Islet of Langerhans (tissue), 1 donor: ENCODE results near the gene PAPOLB.

ENCODE experiments used
- FAIRE-seq: peaks from one replicate; lab custom pipeline; 2011; peaks lifted over from hg19 to GRCh38; lab: Jason Lieb, UNC

Gene PAPOLB

GRCh38 chr7:4823441-4824119 is 38.2 kb downstream of the PAPOLB start:
- FAIRE-seq: no peak

GRCh38 chr7:4822677-4823076 is 39.2 kb downstream of the PAPOLB start:
- no peak for FAIRE-seq

- FAIRE-seq: no peak
These were observed 40.8 kb downstream of the PAPOLB start for GRCh38 chr7:4820967-4821471.

GRCh38 chr7:4820405-4820966 is 41.3 kb downstream of the PAPOLB start:
- FAIRE-seq: no peak

- FAIRE-seq: no peak
These were observed 42.0 kb downstream of the PAPOLB start for GRCh38 chr7:4819560-4820404.

GRCh38 chr7:4818000-4818794 is 43.6 kb downstream of the PAPOLB start:
- no peak for FAIRE-seq

- FAIRE-seq: no peak
These were observed 44.5 kb downstream of the PAPOLB start for GRCh38 chr7:4817178-4817901.

GRCh38 chr7:4816419-4817080 is 45.3 kb downstream of the PAPOLB start:
- no peak for FAIRE-seq

GRCh38 chr7:4815609-4816418 is 46.0 kb downstream of the PAPOLB start:
- no peak for FAIRE-seq

GRCh38 chr7:4815121-4815520 is 46.7 kb downstream of the PAPOLB start:
- FAIRE-seq: no peak

- no peak for FAIRE-seq
These were observed 47.4 kb downstream of the PAPOLB start for GRCh38 chr7:4814433-4814832.

GRCh38 chr7:4809666-4810065 is 52.2 kb downstream of the PAPOLB start:
- no peak for FAIRE-seq

- FAIRE-seq: no peak
These were observed 52.7 kb downstream of the PAPOLB start for GRCh38 chr7:4809091-4809591.

- FAIRE-seq: no peak
These were observed 53.3 kb downstream of the PAPOLB start for GRCh38 chr7:4808565-4808964.

GRCh38 chr7:4808026-4808425 is 53.8 kb downstream of the PAPOLB start:
- no peak for FAIRE-seq
